Measurements from ENCODE around the gene PKD1L1.
A peak's percentile ranks its signal among the peaks of the same experiment; 100 is the strongest.
"Not testable (repeated sequence)": the region's sequence is repeated elsewhere in the genome, so short reads cannot be mapped to it uniquely, and the experiment has no call there.

PKD1L1 gene

GRCh38 chr7:47771336-47771989, 176.8 kb downstream of the PKD1L1 start:
- no peak for DNase-seq (ENCODE audit: low spot score)

- DNase-seq (ENCODE audit: low spot score) = no peak
Observed at GRCh38 chr7:47766126-47766525, 182.1 kb downstream of the PKD1L1 start.

GRCh38 chr7:47765373-47765979, 182.8 kb downstream of the PKD1L1 start:
- no peak for DNase-seq (ENCODE audit: low spot score)

GRCh38 chr7:47764746-47765145, 183.5 kb downstream of the PKD1L1 start:
- DNase-seq (ENCODE audit: low spot score) = no peak

- DNase-seq (ENCODE audit: low spot score) = peak; percentile 97
Observed at GRCh38 chr7:47763063-47763974, 184.9 kb downstream of the PKD1L1 start.

- no peak for DNase-seq (ENCODE audit: low spot score)
Observed at GRCh38 chr7:47762746-47763062, 185.6 kb downstream of the PKD1L1 start.

- no peak for DNase-seq (ENCODE audit: low spot score)
Observed at GRCh38 chr7:47762207-47762606, 186.1 kb downstream of the PKD1L1 start.

- no peak for DNase-seq (ENCODE audit: low spot score)
Observed at GRCh38 chr7:47759056-47759706, 189.1 kb downstream of the PKD1L1 start.

- DNase-seq (ENCODE audit: low spot score) = no peak
Observed at GRCh38 chr7:47758546-47758945, 189.7 kb downstream of the PKD1L1 start.

- DNase-seq (ENCODE audit: low spot score) = no peak
Observed at GRCh38 chr7:47757921-47758411, 190.3 kb downstream of the PKD1L1 start.

- no peak for DNase-seq (ENCODE audit: low spot score)
Observed at GRCh38 chr7:47756636-47757035, 191.6 kb downstream of the PKD1L1 start.

GRCh38 chr7:47755248-47755647, 193.0 kb downstream of the PKD1L1 start:
- no peak for DNase-seq (ENCODE audit: low spot score)

GRCh38 chr7:47751724-47752123, 196.5 kb downstream of the PKD1L1 start:
- not testable (repeated sequence) for DNase-seq (ENCODE audit: low spot score)

- no peak for DNase-seq (ENCODE audit: low spot score)
Observed at GRCh38 chr7:47751043-47751442, 197.2 kb downstream of the PKD1L1 start.

- DNase-seq (ENCODE audit: low spot score) = no peak
Observed at GRCh38 chr7:47748041-47748440, 200.2 kb downstream of the PKD1L1 start.

GRCh38 chr7:47747160-47747559, 201.1 kb downstream of the PKD1L1 start:
- DNase-seq (ENCODE audit: low spot score) = no peak

GRCh38 chr7:47746468-47746867, 201.8 kb downstream of the PKD1L1 start:
- no peak for DNase-seq (ENCODE audit: low spot score)

- no peak for DNase-seq (ENCODE audit: low spot score)
Observed at GRCh38 chr7:47744883-47745282, 203.4 kb downstream of the PKD1L1 start.

- peak; percentile 37 for DNase-seq (ENCODE audit: low spot score)
Observed at GRCh38 chr7:47743965-47744591, 204.2 kb downstream of the PKD1L1 start.

- DNase-seq (ENCODE audit: low spot score) = peak; percentile 31
Observed at GRCh38 chr7:47741984-47742383, 206.3 kb downstream of the PKD1L1 start.

GRCh38 chr7:47739891-47740290, 208.4 kb downstream of the PKD1L1 start:
- DNase-seq (ENCODE audit: low spot score) = no peak
